ENCODE results near the gene ZNF594.

- TF ChIP-seq, protein P1, sequence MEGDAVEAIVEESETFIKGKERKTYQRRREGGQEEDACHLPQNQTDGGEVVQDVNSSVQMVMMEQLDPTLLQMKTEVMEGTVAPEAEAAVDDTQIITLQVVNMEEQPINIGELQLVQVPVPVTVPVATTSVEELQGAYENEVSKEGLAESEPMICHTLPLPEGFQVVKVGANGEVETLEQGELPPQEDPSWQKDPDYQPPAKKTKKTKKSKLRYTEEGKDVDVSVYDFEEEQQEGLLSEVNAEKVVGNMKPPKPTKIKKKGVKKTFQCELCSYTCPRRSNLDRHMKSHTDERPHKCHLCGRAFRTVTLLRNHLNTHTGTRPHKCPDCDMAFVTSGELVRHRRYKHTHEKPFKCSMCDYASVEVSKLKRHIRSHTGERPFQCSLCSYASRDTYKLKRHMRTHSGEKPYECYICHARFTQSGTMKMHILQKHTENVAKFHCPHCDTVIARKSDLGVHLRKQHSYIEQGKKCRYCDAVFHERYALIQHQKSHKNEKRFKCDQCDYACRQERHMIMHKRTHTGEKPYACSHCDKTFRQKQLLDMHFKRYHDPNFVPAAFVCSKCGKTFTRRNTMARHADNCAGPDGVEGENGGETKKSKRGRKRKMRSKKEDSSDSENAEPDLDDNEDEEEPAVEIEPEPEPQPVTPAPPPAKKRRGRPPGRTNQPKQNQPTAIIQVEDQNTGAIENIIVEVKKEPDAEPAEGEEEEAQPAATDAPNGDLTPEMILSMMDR (IDR thresholded peaks at IDR 0.05) = no peak
- TF ChIP-seq POLR2A (IDR thresholded peaks at IDR 0.05) = no peak
These were observed 35.5 kb upstream of the ZNF594 start for GRCh38 chr17:5226940-5227878.
